Activated naive CD8-positive, alpha-beta T cell (primary cell): Measurements from ENCODE around the gene ATP8B3.

Experiments used
- H3K27ac Mint-ChIP-seq: one replicate; pipeline ENCODE4 v1.8.0; 2021; ENCODE audit warnings: mixed read lengths
- H3K27me3 Mint-ChIP-seq: one replicate; pipeline ENCODE4 v1.8.0; 2021; ENCODE audit warnings: mixed read lengths
- H3K36me3 Mint-ChIP-seq: one replicate; pipeline ENCODE4 v1.8.0; 2021; ENCODE audit warnings: mixed read lengths
- H3K4me1 Mint-ChIP-seq: one replicate; pipeline ENCODE4 v1.8.0; 2021; ENCODE audit warnings: low read depth, mixed read lengths
- H3K4me3 Mint-ChIP-seq: one replicate; pipeline ENCODE4 v1.8.0; 2021; ENCODE audit warnings: mild to moderate bottlenecking, mixed read lengths
- H3K9me3 Mint-ChIP-seq: one replicate; pipeline ENCODE4 v1.8.0; 2021; ENCODE audit warnings: low read depth, mixed read lengths

ATP8B3 gene

GRCh38 chr19:1811942-1812425 is at the start of gene ATP8B3:
Gene ATP8B3, minus strand, starts transcription at chr19:1812276. Its CDS starts 540 bp downstream, at chr19:1811736.
- peak within 1 kb of the TSS; percentile 90 for H3K4me3 Mint-ChIP-seq
- H3K4me1 Mint-ChIP-seq, result peaks cover 14% of the 10 kb centered on the region
- H3K27me3 Mint-ChIP-seq, result no peaks in the 10 kb centered on the region
- H3K27ac Mint-ChIP-seq, result peak within 1 kb of the TSS; percentile 70
- H3K9me3 Mint-ChIP-seq, result no peaks in the 10 kb centered on the region
- H3K36me3 Mint-ChIP-seq, result no peaks in the 10 kb centered on the region

DNA sequence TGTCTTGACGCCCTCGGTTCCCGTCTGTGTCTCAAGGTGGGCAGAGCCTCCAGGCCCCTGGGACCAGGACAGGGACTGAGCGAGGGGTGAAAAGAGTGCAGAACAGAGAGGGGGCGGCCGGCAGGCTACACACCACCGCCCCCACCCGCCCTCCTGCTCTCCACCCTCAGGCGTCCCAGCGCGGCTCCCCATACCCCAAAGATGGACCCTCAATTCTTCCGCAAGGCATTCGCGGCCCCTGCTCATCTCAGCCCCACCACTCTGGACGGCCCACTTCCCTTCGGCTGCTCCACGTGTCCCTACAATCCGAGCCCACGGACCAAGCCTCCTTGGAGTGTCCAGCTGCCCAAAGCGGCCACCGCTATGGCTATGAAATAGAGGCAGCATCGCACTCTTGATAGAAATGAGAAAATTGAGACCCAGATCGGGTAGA is 49.5 kb upstream of the ATP8B3 start:
- Mint-ChIP-seq H3K9me3 (no peaks in the 10 kb centered on the region), H3K4me3 (peak overlapping the region; percentile 94), H3K27me3 (no peaks in the 10 kb centered on the region), H3K4me1 (peaks cover 29% of the 10 kb centered on the region), H3K36me3 (no peaks in the 10 kb centered on the region), H3K27ac (peak overlapping the region; percentile 59)

DNA sequence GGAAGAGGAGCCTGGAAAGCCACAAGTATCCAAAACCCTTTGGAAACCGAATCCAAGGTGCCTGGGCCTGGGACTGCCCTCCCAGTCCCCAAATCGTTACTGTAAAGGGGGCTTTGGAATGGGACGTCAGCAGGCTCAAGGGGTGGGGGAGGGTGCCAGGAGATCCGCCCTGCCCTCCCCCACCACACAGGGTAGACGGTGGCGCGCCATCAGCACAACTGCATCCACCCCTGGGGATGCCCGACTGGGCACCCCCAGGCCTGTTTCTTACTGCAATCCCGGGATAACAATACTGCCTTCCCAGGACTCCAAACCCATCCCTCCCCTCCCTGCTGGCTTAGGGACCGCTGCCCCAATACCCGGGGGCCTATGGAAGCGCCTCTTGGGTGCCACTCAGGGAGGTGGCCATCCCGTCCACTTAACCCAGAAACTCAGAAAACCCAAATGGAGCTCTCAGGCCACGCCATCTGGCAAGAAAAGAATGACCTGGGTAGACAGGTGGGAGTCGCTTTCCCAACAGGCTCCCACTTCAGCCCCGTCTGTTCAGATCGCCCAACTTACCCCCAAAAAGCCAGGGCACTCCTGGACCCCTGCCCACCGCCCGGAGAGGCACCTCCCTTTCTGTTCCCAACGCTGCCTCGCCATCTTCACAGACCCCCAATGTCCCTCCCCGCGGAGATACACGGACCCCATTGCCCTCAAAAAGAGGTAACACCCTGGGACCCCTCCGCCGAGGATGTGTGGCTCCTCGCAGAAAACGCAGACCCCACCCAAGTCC is 48.9 kb upstream of the ATP8B3 start:
- Mint-ChIP-seq H3K27me3 (no peaks in the 10 kb centered on the region), H3K27ac (peak overlapping the region; percentile 54), H3K4me1 (peaks cover 31% of the 10 kb centered on the region), H3K36me3 (no peaks in the 10 kb centered on the region), H3K9me3 (no peaks in the 10 kb centered on the region), H3K4me3 (peak overlapping the region; percentile 94)

- H3K27me3 Mint-ChIP-seq, result no peaks in the 10 kb centered on the region
- H3K27ac Mint-ChIP-seq, result no peak overlapping the region
- no peaks in the 10 kb centered on the region for H3K36me3 Mint-ChIP-seq
- no peaks in the 10 kb centered on the region for H3K9me3 Mint-ChIP-seq
- peaks cover 35% of the 10 kb centered on the region for H3K4me1 Mint-ChIP-seq
- H3K4me3 Mint-ChIP-seq, result peak overlapping the region; percentile 94
These were observed 48.1 kb upstream of the ATP8B3 start for GRCh38 chr19:1860042-1860775.

DNA sequence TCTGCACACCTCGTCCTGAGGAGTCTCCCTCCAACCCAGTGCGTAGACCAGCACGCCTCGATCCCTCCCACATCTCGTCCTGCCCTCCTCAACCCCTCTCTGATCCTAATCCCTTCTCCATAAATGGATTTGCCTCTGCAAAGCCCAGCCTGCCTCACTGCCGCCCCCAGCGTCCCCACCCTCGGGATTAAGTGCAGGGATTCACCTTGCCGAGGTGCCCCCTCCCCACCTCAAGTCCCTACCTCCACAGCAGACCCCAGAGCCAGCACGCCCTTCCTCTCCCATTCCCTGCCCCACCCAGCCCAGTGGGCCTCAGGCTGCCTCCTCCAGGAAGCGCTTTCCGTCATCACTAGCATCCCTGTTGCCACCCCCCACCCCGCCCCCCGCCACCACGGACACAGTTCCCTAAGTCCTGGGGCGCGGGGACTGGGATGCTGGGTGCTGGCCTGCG is 47.3 kb upstream of the ATP8B3 start:
- peak overlapping the region; percentile 61 for H3K27ac Mint-ChIP-seq
- H3K36me3 Mint-ChIP-seq, result no peaks in the 10 kb centered on the region
- H3K27me3 Mint-ChIP-seq, result no peaks in the 10 kb centered on the region
- H3K4me3 Mint-ChIP-seq, result peak overlapping the region; percentile 59
- no peaks in the 10 kb centered on the region for H3K9me3 Mint-ChIP-seq
- H3K4me1 Mint-ChIP-seq, result peaks cover 39% of the 10 kb centered on the region

- Mint-ChIP-seq H3K4me3 (peak overlapping the region; percentile 63), H3K9me3 (no peaks in the 10 kb centered on the region), H3K27me3 (no peaks in the 10 kb centered on the region), H3K36me3 (no peaks in the 10 kb centered on the region), H3K4me1 (peaks cover 40% of the 10 kb centered on the region), H3K27ac (no peak overlapping the region)
These were observed 46.5 kb upstream of the ATP8B3 start for GRCh38 chr19:1858412-1859081.

- Mint-ChIP-seq H3K36me3 (no peaks in the 10 kb centered on the region), H3K9me3 (no peaks in the 10 kb centered on the region), H3K27me3 (no peaks in the 10 kb centered on the region), H3K27ac (peak overlapping the region; percentile 64), H3K4me3 (peak overlapping the region; percentile 76), H3K4me1 (peaks cover 45% of the 10 kb centered on the region)
These were observed 45.7 kb upstream of the ATP8B3 start for GRCh38 chr19:1857648-1858326.

GRCh38 chr19:1856698-1857603 is 44.9 kb upstream of the ATP8B3 start:
- no peaks in the 10 kb centered on the region for H3K36me3 Mint-ChIP-seq
- H3K9me3 Mint-ChIP-seq, result no peaks in the 10 kb centered on the region
- H3K4me1 Mint-ChIP-seq, result peaks cover 47% of the 10 kb centered on the region
- no peaks in the 10 kb centered on the region for H3K27me3 Mint-ChIP-seq
- peak overlapping the region; percentile 3 for H3K27ac Mint-ChIP-seq
- peak overlapping the region; percentile 80 for H3K4me3 Mint-ChIP-seq

DNA sequence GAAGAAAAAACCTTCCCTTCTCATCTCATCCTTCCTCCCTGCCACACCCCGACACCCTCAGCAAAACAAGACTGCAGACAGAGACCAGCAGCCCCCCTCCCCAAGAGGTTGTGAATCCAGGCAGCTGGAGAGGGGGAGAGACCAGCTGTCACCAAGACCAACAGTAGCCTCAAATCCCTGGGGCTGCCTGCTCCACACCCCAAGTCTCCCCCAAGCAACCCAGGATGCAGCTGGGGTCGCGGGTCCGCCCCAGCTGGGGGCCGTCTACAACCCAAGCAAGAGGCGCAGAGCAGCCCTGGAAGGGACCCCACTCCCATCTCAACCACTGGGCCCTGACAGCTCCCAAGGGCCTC is 44.2 kb upstream of the ATP8B3 start:
- Mint-ChIP-seq H3K36me3 (no peaks in the 10 kb centered on the region), H3K4me1 (peaks cover 44% of the 10 kb centered on the region), H3K9me3 (no peaks in the 10 kb centered on the region), H3K4me3 (peak overlapping the region; percentile 80), H3K27ac (peak overlapping the region; percentile 73), H3K27me3 (no peaks in the 10 kb centered on the region)

GRCh38 chr19:1855828-1856255 is 43.8 kb upstream of the ATP8B3 start:
- H3K27ac Mint-ChIP-seq, result peak overlapping the region; percentile 73
- H3K36me3 Mint-ChIP-seq, result no peaks in the 10 kb centered on the region
- peaks cover 47% of the 10 kb centered on the region for H3K4me1 Mint-ChIP-seq
- no peaks in the 10 kb centered on the region for H3K27me3 Mint-ChIP-seq
- H3K9me3 Mint-ChIP-seq, result no peaks in the 10 kb centered on the region
- peak overlapping the region; percentile 80 for H3K4me3 Mint-ChIP-seq

DNA sequence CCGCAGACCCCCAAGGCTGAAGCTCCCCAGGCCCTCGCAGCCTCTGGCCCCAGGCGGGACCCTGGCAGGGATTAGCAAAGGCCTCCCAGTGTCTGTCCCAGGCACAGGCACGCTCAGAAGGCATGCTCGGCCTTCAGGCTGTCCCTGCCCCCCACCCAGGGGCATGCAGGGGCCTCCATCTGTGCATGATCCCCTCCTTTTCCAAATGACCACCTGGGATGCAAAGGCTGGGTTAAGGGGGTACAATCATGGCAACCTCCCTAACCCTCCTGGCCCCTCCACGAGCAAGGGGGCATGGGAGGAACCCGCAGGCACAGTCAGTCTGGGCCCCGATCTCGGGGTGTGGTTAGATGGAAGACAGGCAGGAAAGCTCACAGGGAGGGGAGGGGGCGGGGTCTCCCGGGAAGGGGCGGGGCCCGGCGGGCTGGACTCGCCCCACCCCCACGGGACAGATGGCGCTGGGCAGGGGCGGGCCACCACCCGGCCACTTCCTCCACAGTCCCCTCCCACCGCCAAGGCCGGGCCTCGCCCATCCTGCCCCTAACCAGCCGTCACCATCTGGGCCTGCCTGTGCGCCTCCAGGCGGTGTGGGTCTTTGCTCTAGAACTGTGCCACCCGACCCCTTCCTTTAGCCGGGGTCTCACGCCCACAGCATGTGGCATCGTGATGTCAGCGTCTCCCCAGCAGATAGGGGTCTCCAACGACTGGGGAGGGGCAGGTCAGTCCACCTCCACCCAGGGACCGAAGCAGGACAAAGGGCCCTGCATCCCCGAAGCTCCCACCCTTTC is 43.2 kb upstream of the ATP8B3 start:
- Mint-ChIP-seq H3K4me3 (peak overlapping the region; percentile 80), H3K36me3 (no peaks in the 10 kb centered on the region), H3K4me1 (peaks cover 48% of the 10 kb centered on the region), H3K9me3 (no peaks in the 10 kb centered on the region), H3K27ac (peak overlapping the region; percentile 61), H3K27me3 (no peaks in the 10 kb centered on the region)

DNA sequence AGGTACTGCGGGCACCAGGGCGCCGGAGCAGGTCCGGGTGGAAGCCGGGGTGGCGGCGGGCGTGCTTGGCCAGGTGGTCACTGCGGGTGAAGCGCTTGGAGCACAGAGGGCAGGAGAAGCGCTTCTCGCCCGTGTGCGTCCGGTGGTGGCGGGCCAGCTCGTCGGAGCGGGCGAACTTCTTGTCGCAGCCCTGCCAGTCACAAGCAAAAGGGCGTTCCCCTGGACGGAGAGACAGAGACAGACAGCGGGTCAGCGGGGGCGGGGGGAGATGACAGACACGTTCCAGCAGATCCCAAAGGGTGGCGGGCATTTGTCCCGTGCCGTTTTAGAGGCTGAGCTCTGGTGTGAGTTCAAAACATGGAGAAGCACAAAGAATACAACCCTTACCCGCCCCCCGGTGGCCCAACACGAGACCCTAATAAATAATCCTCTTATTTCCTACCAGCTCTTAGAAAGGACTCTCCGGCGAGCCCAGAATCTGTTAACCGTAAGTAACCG is 42.5 kb upstream of the ATP8B3 start:
- Mint-ChIP-seq H3K27me3 (no peaks in the 10 kb centered on the region), H3K27ac (no peak overlapping the region), H3K4me3 (peak overlapping the region; percentile 58), H3K36me3 (no peaks in the 10 kb centered on the region), H3K4me1 (peaks cover 53% of the 10 kb centered on the region), H3K9me3 (no peaks in the 10 kb centered on the region)

DNA sequence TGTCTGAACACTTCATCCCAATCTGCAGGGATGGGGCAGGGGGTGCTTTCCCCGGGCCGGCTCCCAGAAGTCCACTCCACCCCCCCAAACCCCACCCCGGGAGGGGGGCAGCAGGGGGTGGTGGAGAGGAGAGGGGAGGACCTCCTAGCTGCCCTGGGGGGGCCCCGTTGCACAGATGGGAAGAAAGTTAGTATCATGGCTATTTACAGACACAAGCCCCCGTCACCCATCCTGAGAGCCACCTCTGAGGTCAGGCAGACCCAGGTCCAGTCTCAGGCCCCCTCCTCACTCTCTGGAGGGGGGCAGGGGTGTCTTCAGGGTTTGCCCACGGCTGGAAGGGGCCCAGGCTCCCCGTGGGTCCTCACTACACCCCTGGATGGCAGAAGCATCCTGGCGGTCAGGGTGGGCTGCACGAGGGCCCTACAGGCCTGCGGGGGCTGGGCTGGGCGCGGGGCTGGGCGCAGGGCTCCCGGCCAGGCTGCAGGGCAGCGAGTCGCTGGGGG is 42.0 kb upstream of the ATP8B3 start:
- no peak overlapping the region for H3K4me3 Mint-ChIP-seq
- no peaks in the 10 kb centered on the region for H3K27me3 Mint-ChIP-seq
- H3K9me3 Mint-ChIP-seq, result no peaks in the 10 kb centered on the region
- H3K36me3 Mint-ChIP-seq, result no peaks in the 10 kb centered on the region
- H3K4me1 Mint-ChIP-seq, result peaks cover 51% of the 10 kb centered on the region
- H3K27ac Mint-ChIP-seq, result no peak overlapping the region
